ENCODE results near the gene ACOX3. TPM values are rescaled to one million over a fixed set of nuclear protein-coding genes. Genes with fewer than 3 reads are reported as not detected.

The ACOX3 gene
- total and polyA plus RNA-seq, 9 of the 15 experiments (the other 6 are each of a cell fraction or from before 2014, with no cell fraction given) = 0.68 to 7.3 (median 3.7) TPM

- peak; percentile 2 for TF ChIP-seq ZFP36 (IDR thresholded peaks at IDR 0.05; ENCODE audit: low read depth, low read length, partially characterized antibody)
Measured at GRCh38 chr4:8403173-8403753, 37.3 kb downstream of the ACOX3 start (continued).

DNA sequence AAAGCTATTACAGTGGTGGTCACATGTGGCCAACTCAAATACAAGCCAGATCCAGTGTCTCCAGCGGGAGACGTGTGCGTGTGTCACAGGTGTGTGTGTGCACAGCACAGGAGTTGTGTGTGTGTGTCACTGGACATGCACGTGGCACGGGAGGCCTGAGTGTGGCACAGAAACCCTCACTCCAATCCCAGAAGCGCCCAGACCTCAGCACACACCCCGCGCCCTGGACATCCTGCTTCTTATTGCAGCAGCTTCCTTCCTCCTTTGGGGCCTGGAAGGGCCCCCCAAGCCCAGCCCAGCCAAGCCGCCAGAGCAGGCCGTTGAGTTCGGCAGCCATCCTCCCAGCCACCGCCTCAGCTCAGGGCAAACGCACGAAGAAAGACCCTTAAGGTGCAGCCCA, 37.9 kb downstream of the ACOX3 start:
- Histone ChIP-seq H3K4me1 (replicated peaks in 1 of 2; ENCODE audit: control insufficient read depth in 2 of 2, insufficient read depth in 2 of 2, low read length in 2 of 2) (peaks cover 0 to 13% of the 10 kb centered on the region in 2 experiments; a peak in 1 of 5 replicates), H3K9ac (ENCODE audit: insufficient read depth in 1 of 2, low read depth in 2 of 2, low read length in 2 of 2) (no peak overlapping the region), H4K20me1 (replicated peaks; ENCODE audit: control insufficient read depth, insufficient read depth, low read length) (no peaks in the 10 kb centered on the region), H3K27me3 (ENCODE audit: control insufficient read depth in 2 of 2, insufficient read depth in 2 of 2, low read length in 2 of 2) (no peaks in the 10 kb centered on the region), H3K27ac (ENCODE audit: extremely low read depth, low read depth, low read length) (no peak overlapping the region), H3K9me3 (replicated peaks; ENCODE audit: control insufficient read depth, insufficient read depth, low read depth, low read length) (no peaks in the 10 kb centered on the region), H3K36me3 (ENCODE audit: control insufficient read depth, insufficient read depth, low read length) (no peaks in the 10 kb centered on the region), H3K9me1 (ENCODE audit: control insufficient read depth, insufficient read depth, low read length) (no peaks in the 10 kb centered on the region), H2AFZ (ENCODE audit: low read depth, low read length) (no peak overlapping the region), H3K4me3 (no peak overlapping the region), H3K4me2 (ENCODE audit: insufficient read depth, low read length) (no peak overlapping the region), H3K79me2 (ENCODE audit: control insufficient read depth, insufficient read depth, low read length) (no peaks in the 10 kb centered on the region)
- WGBS (ENCODE audit: insufficient coverage, low coverage, missing lambda C conversion rate) = 61% methylated on average over 14 of the region's 14 CpGs
- ChIA-PET POLR2A (interaction anchor here (0.5 to 1.4 kb wide), 2 partner anchors 99 to 289 kb away, joined by 3 to 4 read pairs; no protein-coding TSS in a partner anchor), CTCF (ENCODE audit: low intra/inter-chr PET ratio) (interaction anchor here (0.7 to 4.9 kb wide), 7 partner anchors 82 to 225 kb away, joined by 4 to 69 read pairs (median 8); no protein-coding TSS in a partner anchor)
- DNase-seq (ENCODE audit: extremely low read depth in 1 of 4, low spot score in 3 of 4) = no peak
- in situ Hi-C loops (cut with MboI) (loop anchor here (5.0 to 10.0 kb wide), 2 partner anchors 160 to 238 kb away; no protein-coding TSS in a partner anchor), intact Hi-C loops (cut with micrococcal nuclease) (loop anchor here (1.0 to 10.0 kb wide), 5 partner anchors 80 to 228 kb away; no protein-coding TSS in a partner anchor)
- no peak for FAIRE-seq
- TF ChIP-seq RFX1 (IDR thresholded peaks at IDR 0.05) (no peak), ZNF436 (CRISPR knock-in tag; IDR thresholded peaks at IDR 0.05) (no peak)
- TF ChIP-seq, protein P1, sequence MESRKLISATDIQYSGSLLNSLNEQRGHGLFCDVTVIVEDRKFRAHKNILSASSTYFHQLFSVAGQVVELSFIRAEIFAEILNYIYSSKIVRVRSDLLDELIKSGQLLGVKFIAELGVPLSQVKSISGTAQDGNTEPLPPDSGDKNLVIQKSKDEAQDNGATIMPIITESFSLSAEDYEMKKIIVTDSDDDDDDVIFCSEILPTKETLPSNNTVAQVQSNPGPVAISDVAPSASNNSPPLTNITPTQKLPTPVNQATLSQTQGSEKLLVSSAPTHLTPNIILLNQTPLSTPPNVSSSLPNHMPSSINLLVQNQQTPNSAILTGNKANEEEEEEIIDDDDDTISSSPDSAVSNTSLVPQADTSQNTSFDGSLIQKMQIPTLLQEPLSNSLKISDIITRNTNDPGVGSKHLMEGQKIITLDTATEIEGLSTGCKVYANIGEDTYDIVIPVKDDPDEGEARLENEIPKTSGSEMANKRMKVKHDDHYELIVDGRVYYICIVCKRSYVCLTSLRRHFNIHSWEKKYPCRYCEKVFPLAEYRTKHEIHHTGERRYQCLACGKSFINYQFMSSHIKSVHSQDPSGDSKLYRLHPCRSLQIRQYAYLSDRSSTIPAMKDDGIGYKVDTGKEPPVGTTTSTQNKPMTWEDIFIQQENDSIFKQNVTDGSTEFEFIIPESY (CRISPR knock-in tag; IDR thresholded peaks at IDR 0.05) = peak; percentile 54; the same call in 1 of the 2 replicates
- BruUV-seq (replicated peaks) = no TSS peak
- ATAC-seq = no peak

All from K562 (cell line).